Left lobe of liver (tissue), 1 donor: Measurements from ENCODE around the gene ANKMY1. TPM values are rescaled to one million over a fixed set of nuclear protein-coding genes. Genes with fewer than 3 reads are reported as not detected.

Experiments
- total RNA-seq: library from RNA; stranded (reverse); gene quantifications from one replicate; pipeline ENCODE4 v1.2.1, GENCODE V29; 2021
- donor health status: DM: no; HTN: yes; CAD: no.

The ANKMY1 gene
- total RNA-seq, 1 donor from 2014 or later: 13.1 TPM

Other genes with a start within 250 kb of the ANKMY1 start
- 29.4 TPM for gene GPC1, start 122.3 kb downstream of the ANKMY1 start, total RNA-seq
- 2.0 TPM for gene DUSP28, start 2.4 kb upstream of the ANKMY1 start, total RNA-seq
- 40.6 TPM for gene RNPEPL1, start 10.5 kb upstream of the ANKMY1 start, total RNA-seq
- gene CAPN10, start 28.7 kb upstream of the ANKMY1 start, total RNA-seq: 13.7 TPM
- gene GPR35, start 67.5 kb upstream of the ANKMY1 start, total RNA-seq: 0.53 TPM
- not detected for gene AQP12B, start 124.9 kb upstream of the ANKMY1 start, total RNA-seq
- not detected for gene AQP12A, start 133.9 kb upstream of the ANKMY1 start, total RNA-seq